Neural progenitor cell (in vitro differentiated cells): ENCODE measurements around the gene LPP. TPM values are rescaled to one million over a fixed set of nuclear protein-coding genes. Genes with fewer than 3 reads are reported as not detected.

Experiments used
- DNase-seq: peaks from one replicate; pipeline ENCODE4 v3.0.0-alpha.2; 2016; ENCODE audit warnings: low spot score
- H2AFZ ChIP-seq: fragments of 200-600 bp; sonication (generic); replicated peaks from 2 replicates; pipeline ENCODE4 v1.6.1; 2016; ENCODE audit warnings: antibody characterized with exemption
- H3F3A ChIP-seq: fragments of 200-600 bp; sonication (generic); 2 replicates; pipeline ENCODE4 v1.6.1; 2016; ENCODE audit warnings: antibody characterized with exemption, low read depth
- H3K27ac ChIP-seq: fragments of 200-600 bp; sonication (generic); 2 replicates; pipeline ENCODE4 v1.5.1; 2016; ENCODE audit warnings: mild to moderate bottlenecking
- H3K27me3 ChIP-seq: fragments of 200-600 bp; sonication (generic); 2 replicates; pipeline ENCODE4 v1.6.1; 2016; ENCODE audit warnings: mild to moderate bottlenecking, moderate library complexity
- H3K36me3 ChIP-seq: fragments of 200-600 bp; sonication (generic); 2 replicates; pipeline ENCODE4 v1.5.1; 2016
- H3K4me1 ChIP-seq: fragments of 200-600 bp; sonication (generic); 2 replicates; pipeline ENCODE4 v1.6.1; 2016; ENCODE audit warnings: mixed run types
- H3K4me2 ChIP-seq: fragments of 200-600 bp; sonication (generic); 2 replicates; pipeline ENCODE4 v1.6.1; 2016
- H3K4me3 ChIP-seq: fragments of 200-600 bp; sonication (generic); 2 replicates; pipeline ENCODE4 v1.5.1; 2016
- H3K79me2 ChIP-seq: fragments of 200-600 bp; sonication (generic); 2 replicates; pipeline ENCODE4 v1.6.1; 2016; ENCODE audit warnings: low read depth
- H3K9ac ChIP-seq: fragments of 200-600 bp; sonication (generic); 2 replicates; pipeline ENCODE4 v1.6.1; 2016
- H3K9me3 ChIP-seq: fragments of 200-600 bp; sonication (generic); 2 replicates; pipeline ENCODE4 v1.5.1; 2016; ENCODE audit warnings: low read depth
- H4K20me1 ChIP-seq: fragments of 200-600 bp; sonication (generic); 2 replicates; pipeline ENCODE4 v1.6.1; 2016; ENCODE audit warnings: low read depth
- H3K27ac Mint-ChIP-seq: 3 replicates; pipeline ENCODE4 v1.8.0; 2021; ENCODE audit warnings: mixed read lengths
- H3K27me3 Mint-ChIP-seq: 2 replicates; pipeline ENCODE4 v1.8.0; 2022; ENCODE audit warnings: low read depth, mild to moderate bottlenecking, inconsistent platforms, moderate library complexity, mixed read lengths; ENCODE audit not compliant: insufficient read depth
- H3K36me3 Mint-ChIP-seq: 3 replicates; pipeline ENCODE4 v1.8.0; 2021; ENCODE audit warnings: mixed read lengths
- H3K4me1 Mint-ChIP-seq: 3 replicates; pipeline ENCODE4 v1.8.0; 2021; ENCODE audit warnings: mixed read lengths
- H3K4me3 Mint-ChIP-seq: 3 replicates; pipeline ENCODE4 v1.8.0; 2021; ENCODE audit warnings: mild to moderate bottlenecking, moderate library complexity, mixed read lengths
- H3K9me3 Mint-ChIP-seq: 3 replicates; pipeline ENCODE4 v1.8.0; 2020; ENCODE audit warnings: mixed read lengths
- EZH2 ChIP-seq: fragments of 200-600 bp; sonication (generic); IDR thresholded peaks from 2 replicates; pipeline ENCODE4 v1.6.1; 2017; ENCODE audit warnings: antibody characterized with exemption, mild to moderate bottlenecking, moderate library complexity
- EZH2phosphoT487 ChIP-seq: fragments of 200-600 bp; sonication (generic); IDR thresholded peaks from 2 replicates; pipeline ENCODE4 v1.6.1; 2017; ENCODE audit warnings: antibody characterized with exemption
- total RNA-seq: library from RNA; depleted of rRNA; stranded (reverse); fragments of >200 nt; gene quantifications from 2 replicates; pipeline ENCODE4 v1.2.3, GENCODE V29; 2015; ENCODE audit warnings: low replicate concordance
- TF ChIP-seq, protein P1 (sequence below): fragments of 200-600 bp; sonication (generic); IDR thresholded peaks from 2 replicates; pipeline ENCODE4 v1.5.1; 2017; ENCODE audit warnings: antibody characterized with exemption, mild to moderate bottlenecking

Gene LPP
- total RNA-seq, 1 donor from 2014 or later: 18.9 TPM

- H3K27me3 ChIP-seq: no peaks in the 10 kb centered on the region
- Mint-ChIP-seq H3K4me3 (no peak overlapping the region), H3K4me1 (peaks cover 24% of the 10 kb centered on the region), H3K27me3 (peaks cover 3% of the 10 kb centered on the region), H3K9me3 (no peaks in the 10 kb centered on the region), H3K36me3 (peaks cover 14% of the 10 kb centered on the region), H3K27ac (no peak overlapping the region)
- peaks cover 32% of the 10 kb centered on the region for H4K20me1 ChIP-seq
- H3K9ac ChIP-seq: no peak overlapping the region
- H3K4me2 ChIP-seq: no peak overlapping the region
- no peak overlapping the region for H2AFZ ChIP-seq
- H3K4me1 ChIP-seq: peaks cover 9% of the 10 kb centered on the region
- no peaks in the 10 kb centered on the region for H3K9me3 ChIP-seq
- H3K27ac ChIP-seq: no peak overlapping the region
- peaks cover 42% of the 10 kb centered on the region for H3K79me2 ChIP-seq
- DNase-seq: no peak
- H3F3A ChIP-seq: peaks cover 8% of the 10 kb centered on the region
- H3K36me3 ChIP-seq: no peaks in the 10 kb centered on the region
- H3K4me3 ChIP-seq: no peak overlapping the region
- TF ChIP-seq EZH2phosphoT487 (no peak), EZH2 (no peak)
- TF ChIP-seq, protein P1, sequence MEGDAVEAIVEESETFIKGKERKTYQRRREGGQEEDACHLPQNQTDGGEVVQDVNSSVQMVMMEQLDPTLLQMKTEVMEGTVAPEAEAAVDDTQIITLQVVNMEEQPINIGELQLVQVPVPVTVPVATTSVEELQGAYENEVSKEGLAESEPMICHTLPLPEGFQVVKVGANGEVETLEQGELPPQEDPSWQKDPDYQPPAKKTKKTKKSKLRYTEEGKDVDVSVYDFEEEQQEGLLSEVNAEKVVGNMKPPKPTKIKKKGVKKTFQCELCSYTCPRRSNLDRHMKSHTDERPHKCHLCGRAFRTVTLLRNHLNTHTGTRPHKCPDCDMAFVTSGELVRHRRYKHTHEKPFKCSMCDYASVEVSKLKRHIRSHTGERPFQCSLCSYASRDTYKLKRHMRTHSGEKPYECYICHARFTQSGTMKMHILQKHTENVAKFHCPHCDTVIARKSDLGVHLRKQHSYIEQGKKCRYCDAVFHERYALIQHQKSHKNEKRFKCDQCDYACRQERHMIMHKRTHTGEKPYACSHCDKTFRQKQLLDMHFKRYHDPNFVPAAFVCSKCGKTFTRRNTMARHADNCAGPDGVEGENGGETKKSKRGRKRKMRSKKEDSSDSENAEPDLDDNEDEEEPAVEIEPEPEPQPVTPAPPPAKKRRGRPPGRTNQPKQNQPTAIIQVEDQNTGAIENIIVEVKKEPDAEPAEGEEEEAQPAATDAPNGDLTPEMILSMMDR: no peak
These were observed 45.4 kb downstream of the LPP start for GRCh38 chr3:188199386-188199785.

GRCh38 chr3:188200481-188200880 lies 46.5 kb downstream of the LPP start:
- no peak for DNase-seq
- peaks cover 9% of the 10 kb centered on the region for H3K4me1 ChIP-seq
- no peak overlapping the region for H2AFZ ChIP-seq
- H3K9ac ChIP-seq: no peak overlapping the region
- H3F3A ChIP-seq: peaks cover 8% of the 10 kb centered on the region
- no peak overlapping the region for H3K4me2 ChIP-seq
- peaks cover 14% of the 10 kb centered on the region for H3K36me3 Mint-ChIP-seq
- H3K79me2 ChIP-seq: peaks cover 38% of the 10 kb centered on the region
- H3K27ac ChIP-seq: no peak overlapping the region
- H3K27me3 ChIP-seq: no peaks in the 10 kb centered on the region
- TF ChIP-seq EZH2phosphoT487 (no peak), EZH2 (no peak)
- TF ChIP-seq, protein P1: no peak
- peaks cover 27% of the 10 kb centered on the region for H4K20me1 ChIP-seq
- peaks cover 3% of the 10 kb centered on the region for H3K27me3 Mint-ChIP-seq
- no peaks in the 10 kb centered on the region for H3K9me3 ChIP-seq
- peaks cover 25% of the 10 kb centered on the region for H3K4me1 Mint-ChIP-seq
- H3K27ac Mint-ChIP-seq: no peak overlapping the region
- H3K4me3 ChIP-seq: no peak overlapping the region
- H3K36me3 ChIP-seq: no peaks in the 10 kb centered on the region
- H3K4me3 Mint-ChIP-seq: no peak overlapping the region
- H3K9me3 Mint-ChIP-seq: no peaks in the 10 kb centered on the region

GRCh38 chr3:188202358-188203138 lies 48.6 kb downstream of the LPP start:
- TF ChIP-seq, protein P1: peak; percentile 19
- no peak for TF ChIP-seq EZH2phosphoT487
- Histone ChIP-seq H3K36me3 (no peaks in the 10 kb centered on the region), H2AFZ (no peak overlapping the region), H3K4me3 (no peak overlapping the region), H3K27me3 (no peaks in the 10 kb centered on the region), H3K79me2 (peaks cover 30% of the 10 kb centered on the region), H3K9ac (no peak overlapping the region), H3K4me1 (no peaks in the 10 kb centered on the region), H3K9me3 (no peaks in the 10 kb centered on the region), H3K27ac (no peak overlapping the region), H3K4me2 (no peak overlapping the region), H3F3A (peaks cover 12% of the 10 kb centered on the region), H4K20me1 (peaks cover 22% of the 10 kb centered on the region)
- Mint-ChIP-seq H3K27ac (no peak overlapping the region), H3K4me1 (peaks cover 17% of the 10 kb centered on the region), H3K4me3 (no peak overlapping the region), H3K9me3 (no peaks in the 10 kb centered on the region), H3K36me3 (peaks cover 16% of the 10 kb centered on the region), H3K27me3 (peaks cover 3% of the 10 kb centered on the region)
- DNase-seq: no peak
